K562 (cell line): ENCODE results near the gene ARID4B. TPM values are rescaled to one million over a fixed set of nuclear protein-coding genes. Genes with fewer than 3 reads are reported as not detected.

ENCODE experiments used
- ATAC-seq: fragments of 200-7000 bp; cut with Tn5 transposase; 3 replicates; pipeline ENCODE4 v1.9.1; 2020; ENCODE audit warnings: moderate library complexity
- BruUV-seq: library from RNA; stranded (reverse); fragments of 400-500 nt; replicated peaks from 2 replicates; lab custom pipeline; 2021; lab: Mats Ljungman, UMichigan
- CTCF ChIA-PET: fragments of 300-600 bp; formaldehyde crosslinking; extraction: SDS; loops from one replicate; lab custom pipeline; 2021; ENCODE audit warnings: low intra/inter-chr PET ratio; lab: Yijun Ruan, JAX
- POLR2A ChIA-PET: fragments of 300-600, 350-650 bp; sonication (Branson Sonifier 250); formaldehyde crosslinking; extraction: SDS; loops from one replicate; lab custom pipeline; 2021; ENCODE audit warnings: antibody characterized with exemption, inconsistent platforms; lab: Yijun Ruan, JAX
- DNase-seq, 4 experiments: peaks; one replicate each; pipeline versions ENCODE4 v3.0.0 to v3.0.0-alpha.2; 2011 to 2018; ENCODE audit warnings: low spot score in 3 of 4, mixed read lengths in 3 of 4; ENCODE audit errors: extremely low read depth in 1 of 4
- FAIRE-seq: peaks from 2 replicates; lab custom pipeline; 2011; peaks lifted over from hg19 to GRCh38; lab: Jason Lieb, UNC
- H2AFZ ChIP-seq: 2 replicates; pipeline ENCODE4 v1.6.0; 2011; ENCODE audit warnings: low read depth, low read length, control low read depth, inconsistent platforms
- H3K27ac ChIP-seq: fragments of 200-600 bp; 3 replicates; pipeline ENCODE4 v1.8.0; 2011; ENCODE audit warnings: low read depth, mild to moderate bottlenecking, control low read depth, inconsistent platforms, low read length, moderate library complexity, mixed read lengths; ENCODE audit errors: extremely low read depth
- H3K27me3 ChIP-seq, 2 experiments: fragments of 300-600 bp in 1 of 2; 2 replicates in 1 of 2; 3 replicates in 1 of 2; pipeline versions ENCODE4 v1.6.0 to v1.8.0; 2011; ENCODE audit warnings: inconsistent platforms in 2 of 2, low read length in 2 of 2, mild to moderate bottlenecking in 1 of 2, mixed read lengths in 1 of 2, moderate library complexity in 1 of 2; ENCODE audit not compliant: control insufficient read depth in 2 of 2, insufficient read depth in 2 of 2
- H3K36me3 ChIP-seq: fragments of 300-600 bp; 3 replicates; pipeline ENCODE4 v1.8.0; 2011; ENCODE audit warnings: mild to moderate bottlenecking, low read length, inconsistent platforms; ENCODE audit not compliant: control insufficient read depth, insufficient read depth
- H3K4me1 ChIP-seq, 2 experiments: fragments of 200-600 bp in 1 of 2; replicated peaks in 1 of 2; 2 replicates in 1 of 2; 3 replicates in 1 of 2; pipeline versions ENCODE4 v1.5.1 to v1.8.0; 2011; ENCODE audit warnings: inconsistent platforms in 2 of 2, low read length in 2 of 2, mild to moderate bottlenecking in 1 of 2, mixed read lengths in 1 of 2, moderate library complexity in 1 of 2; ENCODE audit not compliant: control insufficient read depth in 2 of 2, insufficient read depth in 2 of 2
- H3K4me2 ChIP-seq: 2 replicates; pipeline ENCODE4 v1.6.1; 2011; ENCODE audit warnings: low read length, control low read depth, inconsistent platforms, mixed read lengths; ENCODE audit not compliant: insufficient read depth
- H3K4me3 ChIP-seq: fragments of 200-600 bp; sonication (generic), shearing (Covaris generic); 2 replicates; pipeline ENCODE4 v1.5.1; 2016; ENCODE audit warnings: control low read depth, inconsistent platforms
- H3K79me2 ChIP-seq: fragments of 200-600 bp; 3 replicates; pipeline ENCODE4 v1.8.0; 2011; ENCODE audit warnings: low read length, inconsistent platforms; ENCODE audit not compliant: control insufficient read depth, insufficient read depth
- H3K9ac ChIP-seq, 2 experiments: 2 replicates each; pipeline versions ENCODE4 v1.6.0 to v1.6.1; 2011; ENCODE audit warnings: low read depth in 2 of 2, low read length in 2 of 2, control low read depth in 1 of 2, inconsistent platforms in 1 of 2, mild to moderate bottlenecking in 1 of 2, mixed read lengths in 1 of 2; ENCODE audit not compliant: insufficient read depth in 1 of 2
- H3K9me1 ChIP-seq: one replicate; pipeline ENCODE4 v1.6.0; 2011; ENCODE audit warnings: inconsistent platforms, mild to moderate bottlenecking, low read length, moderate library complexity; ENCODE audit not compliant: control insufficient read depth, insufficient read depth
- H3K9me3 ChIP-seq: replicated peaks from 2 replicates; pipeline ENCODE4 v1.5.1; 2011; ENCODE audit warnings: low read depth, low read length, inconsistent platforms; ENCODE audit not compliant: control insufficient read depth, insufficient read depth
- H4K20me1 ChIP-seq: replicated peaks from 2 replicates; pipeline ENCODE4 v1.6.1; 2011; ENCODE audit warnings: low read length, inconsistent platforms, mixed read lengths; ENCODE audit not compliant: control insufficient read depth, insufficient read depth
- EP300 ChIP-seq: IDR thresholded peaks from 2 replicates; pipeline ENCODE4 v1.6.1; 2012; ENCODE audit warnings: low read length, improper control_type of control experiment
- KAT7 ChIP-seq: sonication (generic); formaldehyde crosslinking; IDR thresholded peaks from 2 replicates; pipeline ENCODE4 v1.8.0; 2022; ENCODE audit warnings: missing genetic modification reagents, mild to moderate bottlenecking, borderline replicate concordance
- PCBP1 ChIP-seq: fragments of 200-400 bp; formaldehyde crosslinking; IDR thresholded peaks from 2 replicates; pipeline ENCODE4 v1.6.1; 2018; ENCODE audit warnings: mild to moderate bottlenecking, low read depth, low read length; ENCODE audit not compliant: poor library complexity, severe bottlenecking
- ZNF165 ChIP-seq: fragments of 250-450 bp; sonication (Bioruptor Pico); IDR thresholded peaks from 2 replicates; pipeline ENCODE4 v1.4.0; 2020; ENCODE audit warnings: borderline replicate concordance
- in situ Hi-C: fragments of 300-500 bp; cut with MboI; formaldehyde crosslinking; loops from 4 replicates; pipeline ENCODE4 v1.15.0; 2018; ENCODE audit warnings: inconsistent platforms, mixed read lengths
- intact Hi-C: fragments of 100-400 bp; cut with micrococcal nuclease; formaldehyde crosslinking; loops from 2 replicates; pipeline ENCODE4 v1.14.2; 2022
- polyA plus RNA-seq, 8 experiments: library from polyadenylated mRNA; depleted of rRNA in 4 of 8; stranded (reverse) in 5 of 8; unstranded in 3 of 8; fragments of >200 nt; fragmentation: Nextera tagmentation in 2 of 8; fragmentation: Illumina TruSeq in 1 of 8; extraction: Ambion mirVana in 2 of 8; extraction: Trizol in 1 of 8; gene quantifications; 2 replicates each; pipeline versions ENCODE4 v1.2.1 to v1.2.3, GENCODE V29; 2011 to 2014; ENCODE audit warnings: inconsistent platforms in 1 of 8, missing spikeins in 1 of 8
- total RNA-seq, 7 experiments: library from RNA; depleted of rRNA in 6 of 7; stranded (reverse); fragments of >200 nt in 6 of 7; fragmentation: Illumina TruSeq in 2 of 7; extraction: Trizol in 2 of 7; gene quantifications; 2 replicates each; pipeline versions ENCODE4 v1.2.1 to v1.2.3, GENCODE V29; 2011 to 2021; ENCODE audit warnings: low replicate concordance in 1 of 7
- TF ChIP-seq, protein P1 (sequence below): fragments of 250-450 bp; sonication (Bioruptor Pico); IDR thresholded peaks from 2 replicates; pipeline ENCODE4 v1.5.0; 2021; ENCODE audit warnings: mild to moderate bottlenecking, borderline replicate concordance

ARID4B gene
- total and polyA plus RNA-seq, 9 of the 15 experiments (the other 6 are each of a cell fraction or from before 2014, with no cell fraction given) = 8.4 to 38.9 (median 18.5) TPM

DNA sequence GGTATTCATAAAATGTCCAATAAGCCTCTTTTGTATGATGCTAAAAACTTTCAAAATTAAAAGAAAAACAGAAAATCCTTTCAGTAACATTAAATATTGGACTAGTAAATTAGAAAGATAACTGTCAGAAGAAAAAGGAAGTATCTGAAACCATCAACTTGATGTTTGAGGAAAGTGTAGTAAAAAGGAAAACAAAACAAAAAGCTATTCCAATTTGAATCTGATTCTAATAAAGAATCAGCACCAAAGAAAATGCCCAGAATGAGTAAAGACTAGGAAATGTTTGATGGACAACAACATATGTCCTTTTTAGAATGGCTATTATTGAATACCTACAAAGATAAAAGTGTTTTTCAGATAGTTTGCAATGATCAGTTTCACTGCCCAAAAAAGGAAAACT, 87.0 kb downstream of the ARID4B start:
- Histone ChIP-seq H3K9me3 (no peaks in the 10 kb centered on the region), H4K20me1 (no peaks in the 10 kb centered on the region), H3K4me2 (no peak overlapping the region), H3K27me3 (no peaks in the 10 kb centered on the region), H3K9ac (no peak overlapping the region), H3K36me3 (peaks cover 55% of the 10 kb centered on the region), H2AFZ (no peak overlapping the region), H3K4me1 (no peaks in the 10 kb centered on the region; a peak in 1 of 5 replicates), H3K9me1 (no peaks in the 10 kb centered on the region), H3K27ac (no peak overlapping the region), H3K4me3 (no peak overlapping the region), H3K79me2 (no peaks in the 10 kb centered on the region)
- FAIRE-seq (no peak), ATAC-seq (no peak), DNase-seq (no peak)
- ChIA-PET POLR2A (interaction anchor here (1.2 kb wide), 1 partner anchor 10 kb away, joined by 4 read pairs; no protein-coding TSS in a partner anchor), CTCF (interaction anchor here (0.7 kb wide), 1 partner anchor 65 kb away, joined by 4 read pairs; no protein-coding TSS in a partner anchor)
- no TSS peak for BruUV-seq
- intact Hi-C loops = no loop called here
- in situ Hi-C loops = no loop called here
- no peak for TF ChIP-seq KAT7 (CRISPR knock-in tag)
- TF ChIP-seq, protein P1, sequence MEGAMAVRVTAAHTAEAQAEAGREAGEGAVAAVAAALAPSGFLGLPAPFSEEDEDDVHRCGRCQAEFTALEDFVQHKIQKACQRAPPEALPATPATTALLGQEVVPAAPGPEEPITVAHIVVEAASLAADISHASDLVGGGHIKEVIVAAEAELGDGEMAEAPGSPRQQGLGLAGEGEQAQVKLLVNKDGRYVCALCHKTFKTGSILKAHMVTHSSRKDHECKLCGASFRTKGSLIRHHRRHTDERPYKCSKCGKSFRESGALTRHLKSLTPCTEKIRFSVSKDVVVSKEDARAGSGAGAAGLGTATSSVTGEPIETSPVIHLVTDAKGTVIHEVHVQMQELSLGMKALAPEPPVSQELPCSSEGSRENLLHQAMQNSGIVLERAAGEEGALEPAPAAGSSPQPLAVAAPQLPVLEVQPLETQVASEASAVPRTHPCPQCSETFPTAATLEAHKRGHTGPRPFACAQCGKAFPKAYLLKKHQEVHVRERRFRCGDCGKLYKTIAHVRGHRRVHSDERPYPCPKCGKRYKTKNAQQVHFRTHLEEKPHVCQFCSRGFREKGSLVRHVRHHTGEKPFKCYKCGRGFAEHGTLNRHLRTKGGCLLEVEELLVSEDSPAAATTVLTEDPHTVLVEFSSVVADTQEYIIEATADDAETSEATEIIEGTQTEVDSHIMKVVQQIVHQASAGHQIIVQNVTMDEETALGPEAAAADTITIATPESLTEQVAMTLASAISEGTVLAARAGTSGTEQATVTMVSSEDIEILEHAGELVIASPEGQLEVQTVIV (CRISPR knock-in tag) = no peak
- no peak for TF ChIP-seq EP300
- no peak for TF ChIP-seq PCBP1
- no peak for TF ChIP-seq ZNF165
- TF ChIP-seq, all 486 proteins: peak for 0
